GM06990 (cell line): ENCODE measurements around the gene TMEM190.
"Not testable (repeated sequence)": the region's sequence is repeated elsewhere in the genome, so short reads cannot be mapped to it uniquely, and the experiment has no call there.

Experiments
- DNase-seq: peaks from one replicate; pipeline ENCODE4 v3.0.0-alpha.2; 2011; ENCODE audit not compliant: insufficient read length; ENCODE audit errors: extremely low read depth
- H3K27me3 ChIP-seq: replicated peaks from 2 replicates; pipeline ENCODE4 v1.6.0; 2011; ENCODE audit warnings: low read length; ENCODE audit not compliant: control insufficient read depth, insufficient read depth
- H3K36me3 ChIP-seq: 2 replicates; pipeline ENCODE4 v1.5.1; 2011; ENCODE audit warnings: low read length; ENCODE audit not compliant: control insufficient read depth, insufficient read depth
- H3K4me3 ChIP-seq: replicated peaks from 2 replicates; pipeline ENCODE4 v1.5.1; 2011; ENCODE audit warnings: low read depth, mild to moderate bottlenecking, control low read depth, low read length
- CTCF ChIP-seq: IDR thresholded peaks from 2 replicates; pipeline ENCODE4 v1.5.1; 2011; ENCODE audit warnings: low read length, control low read depth, mild to moderate bottlenecking, inconsistent platforms; ENCODE audit not compliant: insufficient read depth, poor library complexity, severe bottlenecking

Gene TMEM190

GRCh38 chr19:55408533-55408872 lies 31.9 kb downstream of the TMEM190 start:
- Histone ChIP-seq H3K4me3 (peak overlapping the region; percentile 22), H3K36me3 (peaks cover 15% of the 10 kb centered on the region), H3K27me3 (no peaks in the 10 kb centered on the region)
- no peak for DNase-seq
- no peak for TF ChIP-seq CTCF

- not testable (repeated sequence) for H3K27me3 ChIP-seq, H3K4me3 ChIP-seq, DNase-seq
- peaks cover 11% of the 10 kb centered on the region for H3K36me3 ChIP-seq
Observed at GRCh38 chr19:55409179-55409578, 32.6 kb downstream of the TMEM190 start.

GRCh38 chr19:55410168-55410567 lies 33.5 kb downstream of the TMEM190 start:
- Histone ChIP-seq H3K4me3 (no peak overlapping the region), H3K27me3 (no peaks in the 10 kb centered on the region), H3K36me3 (peaks cover 7% of the 10 kb centered on the region)
- DNase-seq, result no peak
- TF ChIP-seq CTCF, result no peak

GRCh38 chr19:55418185-55418584 lies 41.6 kb downstream of the TMEM190 start:
- H3K4me3 ChIP-seq, result no peak overlapping the region
- DNase-seq, result no peak
- TF ChIP-seq CTCF, result peak; percentile 70
- no peaks in the 10 kb centered on the region for H3K27me3 ChIP-seq
- no peaks in the 10 kb centered on the region for H3K36me3 ChIP-seq

GRCh38 chr19:55419103-55419502 lies 42.5 kb downstream of the TMEM190 start:
- Histone ChIP-seq H3K36me3 (no peaks in the 10 kb centered on the region), H3K4me3 (no peak overlapping the region), H3K27me3 (peaks cover 2% of the 10 kb centered on the region)
- DNase-seq, result no peak
- TF ChIP-seq CTCF, result no peak

GRCh38 chr19:55419624-55420236 lies 43.1 kb downstream of the TMEM190 start:
- Histone ChIP-seq H3K27me3 (peaks cover 2% of the 10 kb centered on the region), H3K4me3 (no peak overlapping the region), H3K36me3 (no peaks in the 10 kb centered on the region)
- TF ChIP-seq CTCF, result no peak
- DNase-seq, result no peak

- not testable (repeated sequence) for H3K4me3 ChIP-seq, H3K27me3 ChIP-seq, H3K36me3 ChIP-seq, DNase-seq
Observed at GRCh38 chr19:55421281-55421680, 44.7 kb downstream of the TMEM190 start.
